DND-41 (cell line): ENCODE results near the gene MROH2A.

ENCODE experiments used
- EZH2 ChIP-seq: IDR thresholded peaks from 3 replicates; pipeline ENCODE4 v1.6.1; 2012; ENCODE audit warnings: borderline replicate concordance, low read depth, mild to moderate bottlenecking, moderate library complexity, low read length, inconsistent platforms; ENCODE audit not compliant: severe bottlenecking
- TF ChIP-seq, protein P1 (sequence below): IDR thresholded peaks from 2 replicates; pipeline ENCODE4 v1.5.1; 2012; ENCODE audit warnings: borderline replicate concordance, low read length, moderate library complexity, mild to moderate bottlenecking; ENCODE audit not compliant: poor library complexity, severe bottlenecking; ENCODE audit errors: extremely low read depth

GRCh38 chr2:233761040-233761769 lies 16.9 kb upstream of the MROH2A start:
- no peak for TF ChIP-seq EZH2
- TF ChIP-seq, protein P1, sequence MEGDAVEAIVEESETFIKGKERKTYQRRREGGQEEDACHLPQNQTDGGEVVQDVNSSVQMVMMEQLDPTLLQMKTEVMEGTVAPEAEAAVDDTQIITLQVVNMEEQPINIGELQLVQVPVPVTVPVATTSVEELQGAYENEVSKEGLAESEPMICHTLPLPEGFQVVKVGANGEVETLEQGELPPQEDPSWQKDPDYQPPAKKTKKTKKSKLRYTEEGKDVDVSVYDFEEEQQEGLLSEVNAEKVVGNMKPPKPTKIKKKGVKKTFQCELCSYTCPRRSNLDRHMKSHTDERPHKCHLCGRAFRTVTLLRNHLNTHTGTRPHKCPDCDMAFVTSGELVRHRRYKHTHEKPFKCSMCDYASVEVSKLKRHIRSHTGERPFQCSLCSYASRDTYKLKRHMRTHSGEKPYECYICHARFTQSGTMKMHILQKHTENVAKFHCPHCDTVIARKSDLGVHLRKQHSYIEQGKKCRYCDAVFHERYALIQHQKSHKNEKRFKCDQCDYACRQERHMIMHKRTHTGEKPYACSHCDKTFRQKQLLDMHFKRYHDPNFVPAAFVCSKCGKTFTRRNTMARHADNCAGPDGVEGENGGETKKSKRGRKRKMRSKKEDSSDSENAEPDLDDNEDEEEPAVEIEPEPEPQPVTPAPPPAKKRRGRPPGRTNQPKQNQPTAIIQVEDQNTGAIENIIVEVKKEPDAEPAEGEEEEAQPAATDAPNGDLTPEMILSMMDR, result no peak
